Neuron (in vitro differentiated cells): ENCODE measurements around the gene FKBP6.
"Not testable (repeated sequence)": the region's sequence is repeated elsewhere in the genome, so short reads cannot be mapped to it uniquely, and the experiment has no call there.

Source experiments
- H2AFZ ChIP-seq: one replicate; pipeline ENCODE4 v1.6.1; 2013; ENCODE audit warnings: low read depth, mild to moderate bottlenecking, inconsistent platforms, low read length, moderate library complexity
- H3K27me3 ChIP-seq: one replicate; pipeline ENCODE4 v1.6.1; 2013; ENCODE audit warnings: low read length; ENCODE audit not compliant: insufficient read depth
- H3K36me3 ChIP-seq: one replicate; pipeline ENCODE4 v1.6.1; 2013; ENCODE audit warnings: low read length; ENCODE audit not compliant: insufficient read depth
- H3K4me1 ChIP-seq: one replicate; pipeline ENCODE4 v1.6.1; 2013; ENCODE audit warnings: low read length; ENCODE audit not compliant: insufficient read depth
- H3K4me3 ChIP-seq: 2 replicates; pipeline ENCODE4 v1.5.1; 2013; ENCODE audit warnings: mild to moderate bottlenecking, low read length, moderate library complexity
- H3K9me3 ChIP-seq: one replicate; pipeline ENCODE4 v1.6.1; 2013; ENCODE audit warnings: low read length

FKBP6 gene

GRCh38 chr7:73353243-73353642 lies 25.3 kb downstream of the FKBP6 start:
- Histone ChIP-seq H3K4me1 (peaks cover 11% of the 10 kb centered on the region), H2AFZ (no peak overlapping the region), H3K36me3 (no peaks in the 10 kb centered on the region), H3K27me3 (no peaks in the 10 kb centered on the region), H3K9me3 (peaks cover 6% of the 10 kb centered on the region), H3K4me3 (no peak overlapping the region)

GRCh38 chr7:73354196-73354595 lies 26.2 kb downstream of the FKBP6 start:
- Histone ChIP-seq H3K9me3 (peaks cover 6% of the 10 kb centered on the region), H2AFZ (no peak overlapping the region), H3K36me3 (no peaks in the 10 kb centered on the region), H3K4me3 (no peak overlapping the region), H3K27me3 (no peaks in the 10 kb centered on the region), H3K4me1 (peaks cover 11% of the 10 kb centered on the region)

- Histone ChIP-seq H3K4me3 (no peak overlapping the region), H3K27me3 (no peaks in the 10 kb centered on the region), H2AFZ (no peak overlapping the region), H3K36me3 (no peaks in the 10 kb centered on the region), H3K9me3 (peaks cover 6% of the 10 kb centered on the region), H3K4me1 (peaks cover 9% of the 10 kb centered on the region)
Measured at GRCh38 chr7:73354821-73355220, 26.9 kb downstream of the FKBP6 start.

GRCh38 chr7:73356159-73356558 lies 28.2 kb downstream of the FKBP6 start:
- peaks cover 3% of the 10 kb centered on the region for H3K4me1 ChIP-seq
- no peak overlapping the region for H3K4me3 ChIP-seq
- H3K27me3 ChIP-seq, result no peaks in the 10 kb centered on the region
- H3K9me3 ChIP-seq, result peaks cover 6% of the 10 kb centered on the region
- no peaks in the 10 kb centered on the region for H3K36me3 ChIP-seq
- no peak overlapping the region for H2AFZ ChIP-seq

GRCh38 chr7:73358590-73359275 lies 30.8 kb downstream of the FKBP6 start:
- H2AFZ ChIP-seq, result no peak overlapping the region
- H3K4me1 ChIP-seq, result peaks cover 3% of the 10 kb centered on the region
- no peaks in the 10 kb centered on the region for H3K9me3 ChIP-seq
- H3K27me3 ChIP-seq, result peaks cover 3% of the 10 kb centered on the region
- H3K4me3 ChIP-seq, result no peak overlapping the region
- no peaks in the 10 kb centered on the region for H3K36me3 ChIP-seq

- H3K27me3 ChIP-seq, result peaks cover 3% of the 10 kb centered on the region
- no peak overlapping the region for H2AFZ ChIP-seq
- H3K9me3 ChIP-seq, result no peaks in the 10 kb centered on the region
- no peaks in the 10 kb centered on the region for H3K36me3 ChIP-seq
- peaks cover 3% of the 10 kb centered on the region for H3K4me1 ChIP-seq
- no peak overlapping the region for H3K4me3 ChIP-seq
Measured at GRCh38 chr7:73359306-73359705, 31.3 kb downstream of the FKBP6 start.

GRCh38 chr7:73359746-73360375 lies 31.9 kb downstream of the FKBP6 start:
- Histone ChIP-seq H3K9me3 (no peaks in the 10 kb centered on the region), H3K4me3 (no peak overlapping the region), H3K36me3 (no peaks in the 10 kb centered on the region), H2AFZ (no peak overlapping the region), H3K4me1 (peaks cover 3% of the 10 kb centered on the region), H3K27me3 (peaks cover 3% of the 10 kb centered on the region)

- not testable (repeated sequence) for H3K4me3 ChIP-seq, H2AFZ ChIP-seq, H3K9me3 ChIP-seq, H3K36me3 ChIP-seq, H3K4me1 ChIP-seq, H3K27me3 ChIP-seq
Measured at GRCh38 chr7:73360590-73360989, 32.6 kb downstream of the FKBP6 start.

- Histone ChIP-seq H2AFZ (no peak overlapping the region), H3K4me1 (peaks cover 8% of the 10 kb centered on the region), H3K4me3 (no peak overlapping the region), H3K27me3 (peaks cover 3% of the 10 kb centered on the region), H3K9me3 (no peaks in the 10 kb centered on the region), H3K36me3 (no peaks in the 10 kb centered on the region)
Measured at GRCh38 chr7:73363225-73364005, 35.5 kb downstream of the FKBP6 start.

GRCh38 chr7:73364006-73364728 lies 36.2 kb downstream of the FKBP6 start:
- H3K36me3 ChIP-seq, result no peaks in the 10 kb centered on the region
- H3K4me1 ChIP-seq, result peaks cover 8% of the 10 kb centered on the region
- peaks cover 3% of the 10 kb centered on the region for H3K27me3 ChIP-seq
- H3K4me3 ChIP-seq, result no peak overlapping the region
- H3K9me3 ChIP-seq, result no peaks in the 10 kb centered on the region
- no peak overlapping the region for H2AFZ ChIP-seq

- H3K36me3 ChIP-seq, result no peaks in the 10 kb centered on the region
- H3K4me1 ChIP-seq, result peaks cover 8% of the 10 kb centered on the region
- no peak overlapping the region for H3K4me3 ChIP-seq
- no peak overlapping the region for H2AFZ ChIP-seq
- H3K27me3 ChIP-seq, result peaks cover 3% of the 10 kb centered on the region
- no peaks in the 10 kb centered on the region for H3K9me3 ChIP-seq
Measured at GRCh38 chr7:73366127-73366526, 38.2 kb downstream of the FKBP6 start.

GRCh38 chr7:73366990-73367389 lies 39.0 kb downstream of the FKBP6 start:
- Histone ChIP-seq H3K4me3 (no peak overlapping the region), H3K27me3 (peaks cover 3% of the 10 kb centered on the region), H3K4me1 (peaks cover 8% of the 10 kb centered on the region), H3K36me3 (no peaks in the 10 kb centered on the region), H3K9me3 (no peaks in the 10 kb centered on the region), H2AFZ (no peak overlapping the region)

- H3K4me1 ChIP-seq, result peaks cover 8% of the 10 kb centered on the region
Measured at GRCh38 chr7:73369009-73369408, 41.0 kb downstream of the FKBP6 start.

More at GRCh38 chr7:73369009-73369408, 41.0 kb downstream of the FKBP6 start:
- no peak overlapping the region for H3K4me3 ChIP-seq
- H2AFZ ChIP-seq, result no peak overlapping the region
- no peaks in the 10 kb centered on the region for H3K27me3 ChIP-seq
- no peaks in the 10 kb centered on the region for H3K9me3 ChIP-seq
- H3K36me3 ChIP-seq, result no peaks in the 10 kb centered on the region
